Measurements from ENCODE around the gene PWWP2B. TPM values are rescaled to one million over a fixed set of nuclear protein-coding genes. Genes with fewer than 3 reads are reported as not detected.

The PWWP2B gene
- total and polyA plus RNA-seq, 2 experiments from 2014 or later, result 2.3 to 12.8 TPM

GRCh38 chr10:132429281-132430230, 32.6 kb downstream of the PWWP2B start:
- no peaks in the 10 kb centered on the region for H3K36me3 ChIP-seq (ENCODE audit: insufficient read depth)
- no peak overlapping the region for H3K4me3 Mint-ChIP-seq
- no peaks in the 10 kb centered on the region for H3K9me2 ChIP-seq (ENCODE audit: insufficient read depth)
- H3K27me3 ChIP-seq (ENCODE audit: insufficient read depth), result no peaks in the 10 kb centered on the region
- H4K20me1 ChIP-seq (replicated peaks; ENCODE audit: insufficient read depth), result no peaks in the 10 kb centered on the region
- no peak overlapping the region for H3K4me3 ChIP-seq
- H3K36me3 Mint-ChIP-seq (ENCODE audit: low read depth), result no peaks in the 10 kb centered on the region
- peaks cover 7% of the 10 kb centered on the region for H3K27me3 Mint-ChIP-seq (ENCODE audit: insufficient read depth, low read depth, poor library complexity)
- H3K27ac ChIP-seq (ENCODE audit: low read depth), result no peak overlapping the region
- no peaks in the 10 kb centered on the region; the same call in 2 of the 3 replicates for H3K9me3 Mint-ChIP-seq
- DNase-seq (ENCODE audit: low spot score) (no peak), ATAC-seq (peak; percentile 60)
- peaks cover 7% of the 10 kb centered on the region for H3K4me1 Mint-ChIP-seq
- 0 out of 2 replicates have a peak, but pooled peaks cover 8% of the 10 kb centered on the region for H3F3A ChIP-seq (replicated peaks; ENCODE audit: low read depth)
- H2AFZ ChIP-seq, result no peak overlapping the region
- H3K79me2 ChIP-seq (replicated peaks; ENCODE audit: insufficient read depth), result no peaks in the 10 kb centered on the region
- H3K27ac Mint-ChIP-seq, result no peak overlapping the region
- TF ChIP-seq ZNF114 (CRISPR knock-in tag; IDR thresholded peaks at IDR 0.05) (no peak), STAT1 (IDR thresholded peaks at IDR 0.05; ENCODE audit: unreplicated experiment) (no peak), ETS1 (IDR thresholded peaks at IDR 0.05) (no peak), NANOG (IDR thresholded peaks at IDR 0.05; ENCODE audit: borderline replicate concordance) (no peak), ZNF331 (CRISPR knock-in tag; IDR thresholded peaks at IDR 0.05; ENCODE audit: low read depth) (no peak), POLR2AphosphoS5 (IDR thresholded peaks at IDR 0.05; ENCODE audit: low read depth) (no peak), REST (IDR thresholded peaks at IDR 0.05; ENCODE audit: unreplicated experiment) (no peak), EZH2 (IDR thresholded peaks at IDR 0.05; ENCODE audit: low read depth, unreplicated experiment) (no peak), EZH2phosphoT487 (IDR thresholded peaks at IDR 0.05; ENCODE audit: unreplicated experiment) (no peak), CREB1 (CRISPR knock-in tag; IDR thresholded peaks at IDR 0.05; ENCODE audit: low read depth) (no peak), CTCF (conservative IDR thresholded peaks at IDR 0.05; ENCODE audit: low read depth in 2 of 2) (no peak), JUNB (IDR thresholded peaks at IDR 0.05; ENCODE audit: unreplicated experiment) (no peak), ZNF462 (CRISPR knock-in tag; IDR thresholded peaks at IDR 0.05) (no peak)
- H3K4me2 ChIP-seq, result no peak overlapping the region
- no peaks in the 10 kb centered on the region for H3K4me1 ChIP-seq (ENCODE audit: insufficient read depth)
